DND-41 (cell line): ENCODE results near the gene CFAP221.
A peak's percentile ranks its signal among the peaks of the same experiment; 100 is the strongest.

Experiments used
- CTCF ChIP-seq: IDR thresholded peaks from 2 replicates; pipeline ENCODE4 v1.5.1; 2012; ENCODE audit warnings: borderline replicate concordance, low read length, moderate library complexity, mild to moderate bottlenecking; ENCODE audit not compliant: poor library complexity, severe bottlenecking; ENCODE audit errors: extremely low read depth
- EZH2 ChIP-seq: IDR thresholded peaks from 3 replicates; pipeline ENCODE4 v1.6.1; 2012; ENCODE audit warnings: borderline replicate concordance, low read depth, mild to moderate bottlenecking, moderate library complexity, low read length, inconsistent platforms; ENCODE audit not compliant: severe bottlenecking

GRCh38 chr2:119659601-119660342, 115.5 kb downstream of the CFAP221 start:
- no peak for TF ChIP-seq EZH2
- peak; percentile 89 for TF ChIP-seq CTCF
